GM23338 (cell line): ENCODE results near the gene PRPH. TPM values are rescaled to one million over a fixed set of nuclear protein-coding genes. Genes with fewer than 3 reads are reported as not detected.

ENCODE experiments used
- ATAC-seq: fragments of 200-7000 bp; cut with Tn5 transposase; 3 replicates; pipeline ENCODE4 v1.9.1; 2020
- DNase-seq: peaks from one replicate; pipeline ENCODE4 v3.0.0-alpha.2; 2015; ENCODE audit warnings: low spot score
- H2AFZ ChIP-seq: fragments of 200-600 bp; sonication (generic); 2 replicates; pipeline ENCODE4 v1.8.0; 2016; ENCODE audit warnings: antibody characterized with exemption, mild to moderate bottlenecking, moderate library complexity
- H3F3A ChIP-seq: fragments of 200-600 bp; sonication (generic); replicated peaks from 2 replicates; pipeline ENCODE4 v1.8.0; 2017; ENCODE audit warnings: antibody characterized with exemption, mixed run types, low read depth
- H3K27ac ChIP-seq: fragments of 200-600 bp; sonication (generic); 2 replicates; pipeline ENCODE4 v1.6.1; 2016; ENCODE audit warnings: low read depth
- H3K27me3 ChIP-seq: fragments of 200-600 bp; sonication (generic); 2 replicates; pipeline ENCODE4 v1.8.0; 2016; ENCODE audit warnings: mild to moderate bottlenecking, mixed run types, moderate library complexity; ENCODE audit not compliant: insufficient read depth
- H3K36me3 ChIP-seq: fragments of 200-600 bp; sonication (generic); 2 replicates; pipeline ENCODE4 v1.8.0; 2016; ENCODE audit warnings: mild to moderate bottlenecking; ENCODE audit not compliant: insufficient read depth
- H3K4me1 ChIP-seq: fragments of 200-600 bp; sonication (generic); 2 replicates; pipeline ENCODE4 v1.8.0; 2016; ENCODE audit warnings: mild to moderate bottlenecking, moderate library complexity; ENCODE audit not compliant: insufficient read depth
- H3K4me2 ChIP-seq: fragments of 200-600 bp; sonication (generic); 2 replicates; pipeline ENCODE4 v1.7.1; 2017; ENCODE audit warnings: mixed run types
- H3K4me3 ChIP-seq: fragments of 200-600 bp; sonication (generic); 2 replicates; pipeline ENCODE4 v1.6.1; 2016; ENCODE audit warnings: mixed run types
- H3K79me2 ChIP-seq: fragments of 200-600 bp; sonication (generic); replicated peaks from 2 replicates; pipeline ENCODE4 v1.8.0; 2017; ENCODE audit warnings: mild to moderate bottlenecking; ENCODE audit not compliant: insufficient read depth
- H3K9me2 ChIP-seq: fragments of 200-600 bp; sonication (generic); 2 replicates; pipeline ENCODE4 v1.8.0; 2017; ENCODE audit not compliant: insufficient read depth
- H4K20me1 ChIP-seq: fragments of 200-600 bp; sonication (generic); replicated peaks from 2 replicates; pipeline ENCODE4 v1.8.0; 2017; ENCODE audit warnings: mild to moderate bottlenecking; ENCODE audit not compliant: insufficient read depth
- H3K27ac Mint-ChIP-seq: 2 replicates; pipeline ENCODE4 v1.8.0; 2020; ENCODE audit warnings: inconsistent platforms, mild to moderate bottlenecking, moderate library complexity, mixed read lengths
- H3K27me3 Mint-ChIP-seq: 3 replicates; pipeline ENCODE4 v1.8.0; 2022; ENCODE audit warnings: low read depth, mild to moderate bottlenecking, moderate library complexity, mixed read lengths, inconsistent platforms; ENCODE audit not compliant: insufficient read depth, poor library complexity
- H3K36me3 Mint-ChIP-seq: 3 replicates; pipeline ENCODE4 v1.8.0; 2021; ENCODE audit warnings: low read depth, mild to moderate bottlenecking, inconsistent platforms, moderate library complexity, mixed read lengths
- H3K4me1 Mint-ChIP-seq: 3 replicates; pipeline ENCODE4 v1.8.0; 2020; ENCODE audit warnings: mild to moderate bottlenecking, inconsistent platforms, mixed read lengths
- H3K4me3 Mint-ChIP-seq: 3 replicates; pipeline ENCODE4 v1.8.0; 2021; ENCODE audit warnings: moderate library complexity, mild to moderate bottlenecking, inconsistent platforms, mixed read lengths
- H3K9me3 Mint-ChIP-seq: 3 replicates; pipeline ENCODE4 v1.8.0; 2020; ENCODE audit warnings: moderate library complexity, mild to moderate bottlenecking, inconsistent platforms, mixed read lengths
- CREB1 ChIP-seq: fragments of 250-450 bp; sonication (Bioruptor Pico); IDR thresholded peaks from 2 replicates; pipeline ENCODE4 v1.5.0; 2020; ENCODE audit warnings: low read depth, mild to moderate bottlenecking, moderate library complexity
- CTCF ChIP-seq, 2 experiments: fragments of 200-600 bp in 1 of 2; sonication (generic) in 1 of 2; conservative IDR thresholded peaks; 2 replicates each; pipeline versions ENCODE4 v1.5.1 to v1.6.1; 2016 to 2017; ENCODE audit warnings: antibody characterized with exemption in 2 of 2, low read depth in 2 of 2, mild to moderate bottlenecking in 2 of 2, moderate library complexity in 1 of 2
- ETS1 ChIP-seq: IDR thresholded peaks from 2 replicates; pipeline ENCODE4 v1.6.1; 2016; ENCODE audit warnings: antibody characterized with exemption
- EZH2 ChIP-seq: fragments of 200-600 bp; sonication (generic); IDR thresholded peaks from one replicate; pipeline ENCODE4 v1.8.0; 2017; ENCODE audit warnings: antibody characterized with exemption, mild to moderate bottlenecking, low read depth; ENCODE audit not compliant: unreplicated experiment
- EZH2phosphoT487 ChIP-seq: fragments of 200-600 bp; sonication (generic); IDR thresholded peaks from one replicate; pipeline ENCODE4 v1.8.1; 2018; ENCODE audit warnings: antibody characterized with exemption; ENCODE audit not compliant: unreplicated experiment
- JUNB ChIP-seq: IDR thresholded peaks from one replicate; pipeline ENCODE4 v1.6.1; 2016; ENCODE audit warnings: antibody characterized with exemption; ENCODE audit not compliant: unreplicated experiment
- NANOG ChIP-seq: IDR thresholded peaks from 2 replicates; pipeline ENCODE4 v1.6.1; 2016; ENCODE audit warnings: antibody characterized with exemption, borderline replicate concordance
- POLR2AphosphoS5 ChIP-seq: IDR thresholded peaks from 2 replicates; pipeline ENCODE4 v1.6.1; 2016; ENCODE audit warnings: antibody characterized with exemption, low read depth
- REST ChIP-seq: IDR thresholded peaks from one replicate; pipeline ENCODE4 v1.6.1; 2018; ENCODE audit warnings: antibody characterized with exemption; ENCODE audit not compliant: unreplicated experiment
- STAT1 ChIP-seq: IDR thresholded peaks from one replicate; pipeline ENCODE4 v1.6.1; 2016; ENCODE audit warnings: antibody characterized with exemption; ENCODE audit not compliant: unreplicated experiment
- ZNF114 ChIP-seq: fragments of 250-450 bp; sonication (Bioruptor Pico); IDR thresholded peaks from 2 replicates; pipeline ENCODE4 v1.5.0; 2020; ENCODE audit warnings: mild to moderate bottlenecking, moderate library complexity
- ZNF331 ChIP-seq: fragments of 250-450 bp; sonication (Bioruptor Pico); IDR thresholded peaks from 2 replicates; pipeline ENCODE4 v1.5.0; 2020; ENCODE audit warnings: low read depth, mild to moderate bottlenecking, moderate library complexity
- polyA plus RNA-seq: library from polyadenylated mRNA; unstranded; fragments of >200 nt; fragmentation: Nextera tagmentation; extraction: Ambion mirVana; gene quantifications from 2 replicates; pipeline ENCODE4 v1.2.1, GENCODE V29; 2016
- total RNA-seq: library from RNA; depleted of rRNA; stranded (reverse); fragments of >200 nt; shearing (Covaris generic); gene quantifications from 2 replicates; pipeline ENCODE4 v1.2.3, GENCODE V29; 2014

Gene PRPH
- total and polyA plus RNA-seq, 2 experiments from 2014 or later, result 0.24 to 0.36 TPM

GRCh38 chr12:49340971-49341776 lies 46.2 kb downstream of the PRPH start:
- Histone ChIP-seq H3K4me2 (peak overlapping the region; percentile 88), H3K27ac (no peak overlapping the region), H3K36me3 (no peaks in the 10 kb centered on the region), H3K4me3 (peak overlapping the region; percentile 85), H3F3A (peaks cover 31% of the 10 kb centered on the region), H2AFZ (peak overlapping the region; percentile 82; the same call in 1 of the 2 replicates), H3K4me1 (peaks cover 52% of the 10 kb centered on the region), H4K20me1 (peaks cover 28% of the 10 kb centered on the region), H3K79me2 (no peaks in the 10 kb centered on the region), H3K9me2 (no peaks in the 10 kb centered on the region), H3K27me3 (peaks cover 99% of the 10 kb centered on the region)
- peaks cover 3% of the 10 kb centered on the region; the same call in 2 of the 3 replicates for H3K9me3 Mint-ChIP-seq
- ATAC-seq, result no peak
- H3K36me3 Mint-ChIP-seq, result no peaks in the 10 kb centered on the region; the same call in 2 of the 3 replicates
- peak overlapping the region; percentile 70 for H3K4me3 Mint-ChIP-seq
- H3K4me1 Mint-ChIP-seq, result peaks cover 55% of the 10 kb centered on the region
- H3K27me3 Mint-ChIP-seq, result peaks cover 98% of the 10 kb centered on the region
- TF ChIP-seq JUNB, result no peak
- TF ChIP-seq EZH2, result peak; percentile 69
- DNase-seq, result peak; percentile 40
- H3K27ac Mint-ChIP-seq, result no peak overlapping the region

- Histone ChIP-seq H3K36me3 (no peaks in the 10 kb centered on the region), H3K27me3 (peaks cover 99% of the 10 kb centered on the region), H3K9me2 (no peaks in the 10 kb centered on the region), H3K4me3 (peak overlapping the region; percentile 85), H3K4me1 (peaks cover 54% of the 10 kb centered on the region), H3K27ac (no peak overlapping the region), H2AFZ (peak overlapping the region; percentile 82), H3K4me2 (peak overlapping the region; percentile 88), H3K79me2 (no peaks in the 10 kb centered on the region), H3F3A (peaks cover 31% of the 10 kb centered on the region), H4K20me1 (peaks cover 28% of the 10 kb centered on the region)
- Mint-ChIP-seq H3K36me3 (no peaks in the 10 kb centered on the region; the same call in 2 of the 3 replicates), H3K9me3 (peaks cover 3% of the 10 kb centered on the region; the same call in 2 of the 3 replicates), H3K27me3 (peaks cover 98% of the 10 kb centered on the region), H3K4me1 (peaks cover 57% of the 10 kb centered on the region), H3K4me3 (peak overlapping the region; percentile 70), H3K27ac (no peak overlapping the region)
- ATAC-seq (no peak), DNase-seq (no peak)
- TF ChIP-seq REST (no peak), POLR2AphosphoS5 (no peak), ZNF331 (CRISPR knock-in tag) (no peak), ETS1 (no peak), EZH2 (no peak), EZH2phosphoT487 (no peak), CREB1 (no peak), JUNB (no peak), STAT1 (no peak), NANOG (no peak), CTCF (conservative IDR thresholded peaks at IDR 0.05; ENCODE audit: low read depth in 2 of 2) (no peak), ZNF114 (no peak)
These were observed 46.8 kb downstream of the PRPH start for GRCh38 chr12:49341777-49342065.
